NCI-H526 (cell line): ENCODE data around the gene ADSL.

ENCODE experiments used
- DNase-seq, 2 experiments: peaks; one replicate each; lab custom pipeline; 2025; lab: John Stamatoyannopoulos, UW

Gene ADSL

DNA sequence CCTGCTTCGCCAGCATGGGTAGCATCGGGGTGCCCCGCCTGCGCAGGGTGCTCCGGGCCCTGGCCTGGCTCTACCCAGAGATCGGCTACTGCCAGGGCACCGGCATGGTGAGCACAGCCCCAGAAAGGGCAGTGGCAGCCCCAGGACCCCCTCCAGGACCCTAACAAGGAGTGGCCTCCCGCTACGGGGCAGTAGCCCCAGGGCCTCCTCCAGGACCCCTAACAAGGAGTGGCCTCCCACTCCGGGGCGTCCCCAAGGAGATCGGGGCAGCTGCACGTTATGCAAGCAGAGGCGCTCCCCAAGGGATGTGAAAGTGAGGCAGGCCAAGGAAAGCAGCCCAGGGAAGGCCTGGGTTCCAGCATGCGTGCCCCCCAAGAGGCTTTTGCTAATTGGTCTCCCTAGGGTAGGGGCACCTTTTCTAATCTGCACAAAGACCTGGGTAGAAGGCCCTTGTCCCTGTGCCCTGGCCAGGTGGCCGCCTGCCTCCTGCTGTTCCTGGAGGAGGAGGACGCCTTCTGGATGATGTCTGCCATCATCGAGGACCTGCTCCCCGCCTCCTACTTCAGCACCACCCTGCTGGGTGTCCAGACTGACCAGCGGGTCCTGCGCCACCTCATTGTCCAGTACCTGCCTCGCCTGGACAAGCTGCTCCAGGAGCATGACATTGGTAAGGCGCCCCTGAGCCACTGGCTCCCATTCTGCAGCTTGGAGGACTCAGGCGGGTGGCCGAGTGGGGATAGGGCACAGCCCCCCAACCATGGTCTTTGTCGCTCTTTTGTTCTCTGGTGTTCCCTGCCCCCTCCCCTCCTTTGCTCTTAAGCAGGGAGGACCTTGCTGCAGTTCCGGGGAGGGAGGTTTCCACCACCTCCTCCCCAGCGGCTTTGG, 59.1 kb downstream of the ADSL start:
- DNase-seq = no peak

DNA sequence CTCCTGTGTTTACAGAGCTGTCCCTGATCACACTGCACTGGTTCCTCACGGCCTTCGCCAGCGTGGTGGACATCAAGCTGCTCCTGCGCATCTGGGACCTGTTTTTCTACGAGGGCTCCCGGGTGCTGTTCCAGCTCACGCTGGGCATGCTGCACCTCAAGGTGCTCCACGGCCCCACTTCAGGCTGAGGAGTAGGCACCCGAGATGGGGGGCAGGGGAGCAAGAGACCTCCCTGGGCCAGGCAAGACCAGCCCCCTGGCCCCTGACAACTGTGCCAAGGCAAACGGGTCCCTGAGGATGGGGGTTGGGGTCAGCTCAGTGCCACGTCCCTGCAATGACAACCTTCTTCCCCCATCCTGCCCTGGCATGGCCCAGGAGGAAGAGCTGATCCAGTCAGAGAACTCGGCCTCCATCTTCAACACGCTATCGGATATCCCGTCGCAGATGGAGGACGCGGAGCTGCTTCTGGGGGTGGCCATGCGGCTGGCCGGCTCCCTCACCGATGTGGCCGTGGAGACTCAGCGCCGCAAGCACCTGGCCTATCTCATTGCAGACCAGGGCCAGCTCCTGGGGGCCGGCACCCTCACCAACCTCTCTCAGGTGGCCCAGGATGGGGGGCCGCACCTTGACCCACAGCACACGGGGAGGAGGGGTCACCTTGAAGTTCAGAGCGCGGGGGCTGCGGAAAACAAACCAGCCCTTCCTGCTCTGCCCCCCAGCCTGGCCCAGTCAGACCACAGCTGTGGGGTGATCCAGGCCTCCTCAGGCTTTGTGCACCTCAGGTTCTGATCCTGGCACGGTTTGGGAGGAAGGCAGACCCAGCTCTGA, 60.0 kb downstream of the ADSL start:
- DNase-seq = no peak

DNA sequence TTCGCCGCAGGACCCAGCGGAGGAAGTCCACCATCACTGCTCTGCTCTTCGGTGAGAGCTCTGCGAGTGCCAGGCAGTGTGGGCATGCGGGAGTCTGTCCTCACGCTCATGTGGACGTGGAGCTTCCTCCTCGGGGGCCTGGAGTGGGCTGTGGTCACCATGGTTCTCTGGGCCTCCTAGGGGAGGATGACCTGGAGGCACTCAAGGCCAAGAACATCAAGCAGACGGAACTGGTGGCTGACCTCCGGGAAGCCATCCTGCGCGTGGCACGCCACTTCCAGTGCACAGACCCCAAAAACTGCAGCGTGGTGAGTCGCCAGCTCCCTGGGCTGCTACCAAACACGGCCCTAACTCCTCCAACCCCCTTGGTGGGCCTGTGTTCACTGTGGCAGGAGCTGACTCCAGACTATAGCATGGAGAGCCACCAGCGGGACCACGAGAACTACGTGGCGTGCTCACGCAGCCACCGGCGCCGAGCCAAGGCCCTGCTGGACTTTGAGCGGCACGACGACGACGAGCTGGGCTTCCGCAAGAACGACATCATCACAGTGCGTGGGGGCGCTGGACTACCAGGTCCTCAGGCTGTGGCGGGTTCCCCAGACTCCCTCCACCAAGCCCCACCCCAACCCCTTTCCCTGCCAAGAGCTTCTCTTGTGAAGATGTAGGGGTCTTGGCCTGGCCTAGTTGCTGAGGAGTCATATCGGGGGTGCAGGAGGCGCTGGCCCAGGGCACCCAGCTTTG, 60.9 kb downstream of the ADSL start:
- DNase-seq = no peak

GRCh38 chr22:40407831-40408717, 61.8 kb downstream of the ADSL start:
- no peak for DNase-seq

DNA sequence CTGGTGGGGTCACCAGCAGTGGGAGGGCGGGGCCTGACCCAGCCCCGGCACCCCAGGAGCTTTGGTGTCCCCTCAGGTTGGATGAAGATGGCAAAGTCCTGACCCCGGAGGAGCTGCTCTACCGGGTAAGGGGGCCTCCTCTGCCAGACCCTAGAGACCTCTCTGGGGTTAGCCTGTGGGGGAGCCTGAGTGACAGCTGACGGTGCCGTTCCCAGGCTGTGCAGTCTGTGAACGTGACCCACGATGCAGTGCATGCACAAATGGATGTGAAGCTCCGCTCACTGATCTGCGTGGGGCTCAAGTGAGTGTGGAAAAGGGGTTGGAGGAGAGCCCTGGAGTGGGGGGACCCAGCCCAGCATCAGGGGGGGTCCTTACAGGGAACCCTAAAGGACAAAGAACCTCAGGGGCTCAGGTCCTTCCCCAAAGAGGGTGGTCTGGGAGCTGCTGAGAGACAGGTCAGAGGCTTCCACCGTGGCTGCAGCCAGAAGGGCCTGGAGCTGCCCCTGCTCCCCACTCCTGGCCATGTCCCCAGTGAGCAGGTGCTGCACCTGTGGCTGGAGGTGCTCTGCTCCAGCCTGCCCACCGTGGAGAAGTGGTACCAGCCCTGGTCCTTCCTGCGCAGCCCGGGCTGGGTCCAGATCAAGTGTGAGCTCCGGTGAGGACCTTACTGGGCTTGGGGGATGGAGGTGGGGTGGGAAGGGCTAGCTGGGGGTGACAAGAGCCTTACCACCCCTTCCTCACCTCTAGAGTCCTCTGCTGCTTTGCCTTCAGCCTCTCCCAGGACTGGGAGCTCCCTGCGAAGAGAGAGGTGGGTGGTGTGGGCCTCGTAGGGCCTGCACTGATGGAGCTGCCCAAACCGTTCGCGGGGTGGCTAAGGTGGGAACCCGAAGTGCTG, 62.7 kb downstream of the ADSL start:
- DNase-seq = no peak

DNA sequence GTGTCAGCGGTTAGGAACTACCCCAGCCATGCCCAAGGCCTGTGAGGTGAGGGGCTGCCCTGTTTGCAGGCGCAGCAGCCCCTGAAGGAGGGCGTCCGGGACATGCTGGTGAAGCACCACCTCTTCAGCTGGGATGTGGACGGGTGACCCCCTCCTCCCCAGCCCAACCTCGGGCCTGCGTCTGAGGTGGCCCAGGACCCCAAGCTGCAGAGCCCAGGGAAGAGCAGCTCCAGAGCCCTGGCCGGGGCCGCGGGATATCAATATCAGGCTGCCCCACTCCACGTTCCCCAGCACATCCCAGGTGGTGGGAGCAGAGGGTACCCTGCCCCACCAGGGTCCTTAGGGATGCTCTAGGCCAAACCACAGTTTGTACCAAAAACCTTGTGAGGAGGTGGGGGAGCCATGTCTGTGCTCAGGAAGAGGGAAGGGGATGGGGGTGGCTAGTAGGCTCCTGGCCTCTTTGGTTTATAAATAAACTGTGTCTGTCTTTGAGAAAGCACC, 63.4 kb downstream of the ADSL start:
- no peak for DNase-seq

DNA sequence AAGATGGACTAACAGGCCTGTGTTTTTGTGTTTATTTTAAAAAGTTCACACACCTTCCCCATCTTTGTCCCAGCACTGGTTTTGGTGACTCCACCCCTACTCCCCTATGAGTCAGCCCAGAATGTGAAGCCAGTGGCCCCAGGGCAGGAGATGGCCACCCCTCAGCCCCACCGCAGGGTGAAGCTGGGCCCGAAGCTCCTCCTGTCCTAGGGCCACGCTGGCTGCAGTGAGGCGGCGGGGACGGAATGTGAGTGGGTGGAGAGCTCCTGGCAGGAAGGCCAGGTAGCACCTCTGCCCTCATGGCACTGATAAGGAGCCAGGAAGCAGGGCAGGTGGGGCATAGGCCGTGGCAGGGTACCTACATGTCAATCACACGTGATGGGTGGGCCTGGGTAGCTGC, 64.0 kb downstream of the ADSL start:
- no peak for DNase-seq

DNA sequence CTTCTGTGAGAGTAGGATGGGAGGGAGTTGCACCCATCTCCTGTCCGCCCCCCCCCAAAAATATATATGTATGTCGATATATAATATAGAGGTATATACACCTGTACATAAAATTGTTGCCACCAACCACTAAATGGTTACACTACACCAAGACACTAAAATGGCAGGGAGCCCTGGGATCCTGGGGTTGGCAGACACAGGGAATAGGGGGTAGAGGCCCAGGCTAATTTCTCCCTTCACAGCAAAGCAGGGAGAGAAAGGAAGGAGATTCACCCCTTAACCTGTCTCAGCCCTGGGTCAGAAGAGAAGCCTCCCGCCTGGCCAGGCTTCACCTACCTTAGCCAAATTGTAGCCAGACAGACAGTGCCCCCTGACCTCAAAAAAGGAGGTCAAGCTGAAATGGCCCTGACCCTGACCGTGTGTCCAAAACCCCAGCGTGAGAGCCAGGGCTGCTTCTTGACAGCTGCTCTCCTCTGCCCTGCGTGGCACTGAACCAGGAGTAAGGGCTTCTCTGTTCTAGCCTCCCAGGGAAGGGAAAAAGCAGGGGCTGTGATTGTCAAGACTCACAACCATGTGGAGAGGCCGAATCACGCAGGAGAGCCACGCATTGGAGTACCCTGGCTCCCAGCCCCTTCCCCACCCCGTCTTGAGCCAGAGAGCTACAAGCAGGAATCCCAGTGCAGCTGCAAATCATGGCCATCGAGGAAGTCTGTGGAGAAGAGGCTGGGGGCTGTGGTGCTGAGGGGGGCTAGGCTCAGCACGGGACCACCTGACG, 64.6 kb downstream of the ADSL start:
- DNase-seq = no peak

DNA sequence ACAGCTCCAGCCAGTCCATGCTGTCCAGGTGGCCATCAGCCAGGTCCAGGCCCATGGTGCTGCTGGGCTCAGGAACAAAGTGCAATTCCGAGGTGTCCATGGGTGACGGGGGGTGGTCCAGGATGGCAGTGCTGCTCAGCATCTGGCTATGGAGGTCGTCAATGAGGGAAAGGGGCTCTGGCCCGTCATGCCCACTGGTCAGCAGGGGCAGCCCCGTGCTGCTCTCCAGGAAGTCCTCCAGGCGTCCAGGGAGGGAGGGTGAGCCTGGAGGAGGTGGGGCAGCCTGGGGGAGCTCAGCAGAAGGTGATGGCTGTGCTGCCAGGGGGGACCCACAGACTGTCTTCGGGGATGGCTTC, 65.2 kb downstream of the ADSL start:
- no peak for DNase-seq

DNA sequence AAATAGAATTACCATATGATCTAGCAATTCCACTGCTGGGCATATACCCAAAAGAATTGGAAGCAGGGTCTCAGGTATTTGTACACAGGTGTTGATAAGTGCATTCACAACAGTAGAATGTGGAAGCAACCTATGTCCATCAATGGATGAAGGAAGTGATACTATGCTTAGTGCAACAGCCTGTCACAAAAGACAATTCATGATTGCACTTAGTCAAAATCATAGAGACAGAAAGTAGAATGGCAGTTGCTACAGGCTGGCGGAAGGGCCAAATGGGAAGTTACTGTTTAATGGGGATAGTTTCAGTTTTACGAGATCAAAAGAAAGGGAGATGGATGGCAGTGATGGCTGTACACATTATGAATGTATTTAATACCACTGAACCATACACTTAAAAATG, 66.1 kb downstream of the ADSL start:
- DNase-seq = no peak

- no peak for DNase-seq
Measured at GRCh38 chr22:40413873-40414272, 67.6 kb downstream of the ADSL start.

- no peak for DNase-seq
Measured at GRCh38 chr22:40414311-40414710, 68.0 kb downstream of the ADSL start.

GRCh38 chr22:40414838-40415505, 68.7 kb downstream of the ADSL start:
- DNase-seq = peak; percentile 13 to 43

GRCh38 chr22:40415531-40416266, 69.4 kb downstream of the ADSL start:
- DNase-seq = no peak

DNA sequence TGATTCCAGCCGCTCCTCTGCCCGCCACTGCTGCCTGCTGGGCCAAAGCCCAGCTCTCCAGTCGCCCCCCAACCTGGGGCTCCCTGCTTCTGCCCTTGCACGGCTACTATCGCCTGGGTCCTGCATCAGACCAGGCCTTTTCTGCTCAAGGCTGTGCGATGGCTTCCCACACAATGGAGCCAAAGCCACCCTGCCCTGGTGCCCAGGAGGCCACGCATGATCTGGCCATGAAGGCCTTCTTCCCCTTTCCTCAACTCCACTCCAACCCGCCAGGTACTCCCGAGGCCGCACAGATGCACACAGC, 69.9 kb downstream of the ADSL start:
- no peak for DNase-seq

DNA sequence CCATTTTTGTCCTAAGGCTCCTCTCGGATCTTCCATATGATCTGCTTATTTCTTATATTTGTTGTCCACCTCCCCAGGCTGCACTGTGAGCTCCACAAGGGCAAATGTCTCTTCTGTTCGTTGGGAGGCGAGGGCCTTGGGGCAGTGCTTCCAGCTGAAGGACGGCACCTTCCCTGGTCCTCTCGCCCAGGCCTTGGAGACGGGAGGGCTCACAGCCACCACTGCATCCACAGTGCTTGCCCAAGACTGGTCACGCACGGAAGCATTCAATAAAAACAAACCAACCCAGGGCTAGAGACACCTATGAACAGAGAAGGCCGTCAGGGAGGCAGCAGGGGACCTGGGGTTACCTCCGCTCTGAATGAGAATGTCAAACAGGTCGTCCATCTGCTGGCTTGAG, 70.3 kb downstream of the ADSL start:
- DNase-seq = no peak

GRCh38 chr22:40417041-40417440, 70.7 kb downstream of the ADSL start:
- no peak for DNase-seq

GRCh38 chr22:40417881-40418280, 71.6 kb downstream of the ADSL start:
- DNase-seq = no peak
